ENCODE results near the gene TUSC2. TPM values are rescaled to one million over a fixed set of nuclear protein-coding genes. Genes with fewer than 3 reads are reported as not detected.

TUSC2 gene
- total RNA-seq, 1 experiment from 2014 or later = 33.5 TPM

GRCh38 chr3:50339485-50340146 is 11.6 kb upstream of the TUSC2 start:
- peaks cover 13% of the 10 kb centered on the region; the same call in 1 of the 2 replicates for H3K27me3 ChIP-seq (ENCODE audit: insufficient read depth, low read length)
- TF ChIP-seq, protein P1, sequence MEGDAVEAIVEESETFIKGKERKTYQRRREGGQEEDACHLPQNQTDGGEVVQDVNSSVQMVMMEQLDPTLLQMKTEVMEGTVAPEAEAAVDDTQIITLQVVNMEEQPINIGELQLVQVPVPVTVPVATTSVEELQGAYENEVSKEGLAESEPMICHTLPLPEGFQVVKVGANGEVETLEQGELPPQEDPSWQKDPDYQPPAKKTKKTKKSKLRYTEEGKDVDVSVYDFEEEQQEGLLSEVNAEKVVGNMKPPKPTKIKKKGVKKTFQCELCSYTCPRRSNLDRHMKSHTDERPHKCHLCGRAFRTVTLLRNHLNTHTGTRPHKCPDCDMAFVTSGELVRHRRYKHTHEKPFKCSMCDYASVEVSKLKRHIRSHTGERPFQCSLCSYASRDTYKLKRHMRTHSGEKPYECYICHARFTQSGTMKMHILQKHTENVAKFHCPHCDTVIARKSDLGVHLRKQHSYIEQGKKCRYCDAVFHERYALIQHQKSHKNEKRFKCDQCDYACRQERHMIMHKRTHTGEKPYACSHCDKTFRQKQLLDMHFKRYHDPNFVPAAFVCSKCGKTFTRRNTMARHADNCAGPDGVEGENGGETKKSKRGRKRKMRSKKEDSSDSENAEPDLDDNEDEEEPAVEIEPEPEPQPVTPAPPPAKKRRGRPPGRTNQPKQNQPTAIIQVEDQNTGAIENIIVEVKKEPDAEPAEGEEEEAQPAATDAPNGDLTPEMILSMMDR (conservative IDR thresholded peaks at IDR 0.05) = no peak
- Mint-ChIP-seq H3K27me3 (ENCODE audit: low read depth) (peaks cover 60% of the 10 kb centered on the region), H3K4me1 (peaks cover 25 to 39% of the 10 kb centered on the region in 2 experiments), H3K4me3 (peak overlapping the region; percentile 33 to 63; a peak in 4 of 5 replicates), H3K27ac (no peak overlapping the region), H3K36me3 (ENCODE audit: insufficient read depth in 1 of 3, low read depth in 3 of 3) (peaks cover 0 to 2% (median 2%) of the 10 kb centered on the region in 3 experiments; a peak in 5 of 7 replicates), H3K9me3 (no peaks in the 10 kb centered on the region; a peak in 1 of 5 replicates)
- DNase-seq = no peak
- H3T11ph ChIP-seq (ENCODE audit: low read length) = no peak overlapping the region
- no peak overlapping the region for H3K27ac ChIP-seq (ENCODE audit: insufficient read length, low read depth, low read length)
- H4K20me1 ChIP-seq (ENCODE audit: control insufficient read depth, insufficient read depth, insufficient read length) = no peaks in the 10 kb centered on the region
- H2BK120ac ChIP-seq (ENCODE audit: low read depth, low read length, poor library complexity, severe bottlenecking) = no peak overlapping the region
- no peak overlapping the region for H2BK12ac ChIP-seq (ENCODE audit: insufficient read length, low read depth, low read length)
- no peak overlapping the region for H3K9ac ChIP-seq (ENCODE audit: extremely low read depth, insufficient read length, low read length)
- no peak overlapping the region for H4K91ac ChIP-seq (ENCODE audit: insufficient read length, low read depth, low read length)
- H3K9me3 ChIP-seq (ENCODE audit: control insufficient read depth, low read depth, low read length) = no peaks in the 10 kb centered on the region
- H3K79me1 ChIP-seq (ENCODE audit: insufficient read depth, low read depth, low read length, poor library complexity, severe bottlenecking) = no peaks in the 10 kb centered on the region
- H3K4me1 ChIP-seq (ENCODE audit: insufficient read depth, low read length) = no peaks in the 10 kb centered on the region; the same call in 1 of the 2 replicates
- H3K79me2 ChIP-seq (ENCODE audit: insufficient read depth, low read length) = peaks cover 5% of the 10 kb centered on the region; the same call in 1 of the 2 replicates
- H3K4me2 ChIP-seq (ENCODE audit: insufficient read depth, insufficient read length, low read length) = peak overlapping the region; percentile 61
- H2AK5ac ChIP-seq (ENCODE audit: insufficient read length, low read length) = no peak overlapping the region
- H2BK20ac ChIP-seq (ENCODE audit: low read depth, low read length, poor library complexity, severe bottlenecking) = no peak overlapping the region
- no peak overlapping the region for H4K5ac ChIP-seq (ENCODE audit: insufficient read length, low read depth, low read length)
- no peak overlapping the region for H4K8ac ChIP-seq (replicated peaks; ENCODE audit: insufficient read length, low read depth, low read length)
- H3K23ac ChIP-seq (ENCODE audit: insufficient read length, low read depth, low read length) = no peak overlapping the region
- no CpG with 5 or more reads among the region's 14 CpGs for WGBS (ENCODE audit: extremely low coverage, insufficient read length, low lambda C conversion rate)
- no peak overlapping the region for H2AFZ ChIP-seq (ENCODE audit: low read length)
- H3K18ac ChIP-seq (ENCODE audit: insufficient read length, low read depth, low read length) = no peak overlapping the region
- peaks cover 24% of the 10 kb centered on the region for H3K23me2 ChIP-seq (ENCODE audit: insufficient read length, low read depth, low read length, poor library complexity, severe bottlenecking)
- H2BK5ac ChIP-seq (ENCODE audit: insufficient read length, low read length) = no peak overlapping the region
- no peak overlapping the region for H3K56ac ChIP-seq (ENCODE audit: insufficient read length, low read depth, low read length)
- no peak overlapping the region for H3K14ac ChIP-seq (ENCODE audit: insufficient read depth, low read length)
- no peak overlapping the region for H2BK15ac ChIP-seq (ENCODE audit: low read depth, low read length)
- H3K4ac ChIP-seq (ENCODE audit: low read depth, low read length) = no peak overlapping the region

All from H9 (cell line).